ENCODE results near the gene OR52L1.
"Not testable (repeated sequence)": the region's sequence is repeated elsewhere in the genome, so short reads cannot be mapped to it uniquely, and the experiment has no call there.

The OR52L1 gene

GRCh38 chr11:5986885-5987284 is at the start of gene OR52L1:
Gene OR52L1, minus strand, starts transcription at chr11:5986985. Its CDS starts 55 bp downstream, at chr11:5986930.
- DNase-seq, result no peak

DNA sequence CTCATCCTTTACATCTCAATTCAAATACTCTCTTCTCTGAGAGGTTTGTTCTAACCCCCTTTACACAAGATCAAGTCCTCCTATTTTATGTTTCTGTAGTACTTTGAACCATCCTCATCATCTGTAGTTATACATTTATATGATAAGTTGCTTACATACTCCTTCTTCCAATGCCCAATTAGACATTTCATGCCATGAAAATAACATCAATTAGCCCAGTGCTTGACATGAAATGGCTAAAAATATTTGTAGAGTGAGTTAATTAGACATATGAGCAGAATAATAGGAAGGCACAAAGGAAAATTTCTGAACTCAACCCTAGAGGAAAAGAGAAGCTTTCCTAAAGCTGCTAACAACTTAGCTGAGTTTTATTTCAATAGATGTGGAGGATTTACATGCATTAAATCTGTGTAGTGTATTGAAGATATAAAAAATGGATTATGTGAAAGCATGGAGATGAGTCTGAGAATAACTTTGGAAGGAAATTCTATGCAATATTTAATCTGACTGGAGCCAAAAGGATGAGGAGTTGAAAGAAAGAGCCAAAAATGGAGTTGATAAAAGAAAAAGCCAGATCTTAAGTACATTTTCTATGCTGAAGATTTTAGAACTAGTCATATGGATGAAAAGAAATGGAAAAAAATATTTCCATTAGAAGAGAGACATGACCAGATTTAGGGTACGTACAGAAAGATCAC is 44.1 kb upstream of the OR52L1 start, which contains the start of gene OR56A1:
Gene OR56A1, minus strand, starts transcription at position 51 of the 698 bp plus-strand sequence. CDS start 3,066 bp downstream, outside the sequence.
- no peak for DNase-seq

- no peak for DNase-seq
Observed at GRCh38 chr11:6027501-6027900, 40.7 kb upstream of the OR52L1 start.

- DNase-seq, result no peak
Observed at GRCh38 chr11:6025056-6025455, 38.3 kb upstream of the OR52L1 start.

GRCh38 chr11:6022956-6023355 is 36.2 kb upstream of the OR52L1 start:
- DNase-seq, result no peak

GRCh38 chr11:6013042-6013441 is 26.3 kb upstream of the OR52L1 start:
- no peak for DNase-seq

DNA sequence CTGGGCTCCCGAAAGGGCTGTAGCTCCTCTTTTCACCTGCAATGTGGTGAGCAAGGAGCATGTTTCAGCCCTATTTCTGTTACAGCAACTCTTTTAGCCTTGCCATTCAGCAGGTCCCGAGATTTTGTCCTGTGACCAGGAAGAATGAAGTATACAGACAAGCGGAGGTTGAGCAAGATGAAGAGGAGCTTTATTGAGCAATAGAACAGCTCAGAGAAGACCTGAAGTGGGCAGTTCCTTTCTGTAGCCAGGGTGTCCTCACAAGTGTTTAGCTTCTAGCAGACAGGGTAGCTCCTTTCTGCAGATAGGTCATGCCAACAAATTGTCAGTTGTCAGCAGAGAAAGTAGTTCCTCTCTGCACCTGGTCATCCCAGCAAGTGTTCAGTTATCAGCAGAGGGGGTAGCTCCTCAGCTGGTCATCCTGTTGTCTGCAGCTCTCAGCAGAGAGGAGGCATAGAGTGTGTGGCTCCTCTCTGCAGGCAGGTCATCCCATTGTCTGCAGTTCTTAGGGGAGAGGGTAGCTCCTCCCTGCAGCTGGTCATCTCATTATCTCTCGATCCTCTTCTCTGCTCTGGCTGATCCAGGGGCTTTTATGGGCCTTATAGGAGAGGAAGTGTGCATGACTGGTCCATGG is 25.4 kb upstream of the OR52L1 start:
- no peak for DNase-seq

DNA sequence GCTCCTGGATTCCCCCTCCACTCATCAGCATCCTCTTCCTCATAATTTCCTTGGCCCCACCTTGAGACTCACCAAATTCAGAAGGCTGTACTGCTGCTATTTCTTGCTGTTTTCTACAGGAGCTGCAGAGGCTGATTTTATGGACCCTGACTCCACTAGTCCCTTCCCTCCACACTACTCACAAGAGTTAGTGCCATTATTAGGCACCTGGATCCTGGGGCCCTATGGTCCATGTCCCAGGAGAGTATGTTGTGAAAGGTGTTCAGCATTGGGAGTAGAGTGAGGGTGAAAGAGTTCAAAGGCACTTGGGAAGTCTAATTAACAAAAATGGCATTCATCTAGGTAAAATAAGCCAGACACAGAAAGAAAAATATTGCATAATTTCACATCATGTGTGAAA is 20.1 kb upstream of the OR52L1 start, which contains the start of gene OR56A4:
Gene OR56A4, minus strand, starts transcription at position 101 of the 400 bp plus-strand sequence. CDS start 3,954 bp downstream, outside the sequence.
- no peak for DNase-seq

GRCh38 chr11:6006395-6006794 is 19.6 kb upstream of the OR52L1 start:
- no peak for DNase-seq

- no peak for DNase-seq
Observed at GRCh38 chr11:6002202-6002699, 15.5 kb upstream of the OR52L1 start.

DNA sequence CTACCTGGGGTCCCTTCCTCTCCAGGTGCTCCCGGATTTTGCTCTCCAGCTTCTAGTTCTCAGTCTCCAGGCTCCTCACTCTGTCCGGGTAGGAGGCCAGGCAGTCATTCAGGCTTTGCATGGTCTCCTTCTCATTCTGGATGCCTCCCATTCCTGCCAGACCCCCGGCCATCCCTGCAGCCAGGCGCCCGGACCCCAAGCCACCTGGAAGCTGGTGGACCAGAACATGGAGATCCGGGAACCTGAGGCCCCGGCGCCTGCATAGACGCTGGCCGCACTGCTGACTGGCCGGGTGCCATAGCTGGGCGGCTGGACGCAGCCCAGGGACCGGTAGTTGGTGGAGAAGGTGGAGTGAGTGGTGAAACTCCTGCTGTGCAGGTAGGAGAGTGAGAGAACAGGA is 8.0 kb upstream of the OR52L1 start:
- DNase-seq, result no peak

DNA sequence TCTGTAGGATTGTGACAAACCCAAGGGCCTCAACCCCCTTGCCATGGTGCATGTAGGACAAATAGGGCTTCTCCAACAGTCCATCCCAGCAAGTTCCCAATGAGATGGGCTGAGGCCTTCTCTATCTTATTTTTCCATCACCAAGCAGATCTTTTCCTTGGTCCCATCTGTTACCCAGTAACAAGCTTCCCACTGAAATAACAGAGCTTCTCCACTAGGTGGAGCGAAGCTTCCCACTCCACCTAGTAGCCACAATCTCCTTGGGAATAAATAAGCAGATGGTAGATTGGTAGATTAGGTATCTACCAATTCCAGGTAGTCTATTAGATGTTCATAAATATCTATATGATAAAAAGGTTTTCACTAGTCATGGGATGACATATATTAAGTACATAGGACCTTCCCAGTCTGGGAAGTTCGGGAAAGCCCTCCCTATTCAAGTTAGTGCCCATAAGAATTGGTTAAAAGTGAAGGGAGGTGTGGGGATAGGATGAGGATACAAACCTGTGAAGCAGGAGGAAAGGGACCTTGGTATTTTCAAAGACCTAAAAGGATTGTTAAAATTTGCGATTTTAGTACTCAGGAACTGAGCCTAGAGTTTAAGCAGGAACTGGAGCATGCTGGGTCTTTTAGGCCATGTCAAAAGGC is 5.9 kb upstream of the OR52L1 start:
- DNase-seq, result no peak

- DNase-seq, result no peak
Observed at GRCh38 chr11:5992150-5992549, 5.4 kb upstream of the OR52L1 start.

- no peak for DNase-seq
Observed at GRCh38 chr11:5989203-5989602, 2.4 kb upstream of the OR52L1 start.

DNA sequence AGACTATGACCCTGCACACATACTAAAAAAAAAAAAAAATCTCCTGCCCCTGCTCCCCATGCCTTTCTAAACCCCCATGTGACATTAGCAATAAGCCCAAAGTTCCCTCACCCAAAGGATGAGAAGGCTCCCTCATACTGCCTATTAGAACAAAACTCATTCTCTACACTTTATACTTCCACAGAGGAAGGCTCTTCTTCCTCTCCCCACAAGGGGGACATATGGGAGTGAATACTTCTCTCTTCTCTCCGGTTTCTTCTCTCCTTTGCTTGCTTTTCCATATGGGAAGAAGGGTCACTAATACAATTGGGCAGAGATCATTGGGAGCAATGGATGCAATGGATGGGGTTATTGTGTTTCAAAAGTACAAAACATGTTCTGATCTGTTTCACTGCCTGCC is 3.3 kb downstream of the OR52L1 start:
- no peak for DNase-seq

GRCh38 chr11:5973530-5973929 is 13.3 kb downstream of the OR52L1 start:
- no peak for DNase-seq

GRCh38 chr11:5968394-5968793 is 18.4 kb downstream of the OR52L1 start, which contains the start of gene OR56A5:
Gene OR56A5, minus strand, starts transcription at chr11:5968494. Its CDS starts 0 bp downstream, at chr11:5968494.
- DNase-seq, result no peak

DNA sequence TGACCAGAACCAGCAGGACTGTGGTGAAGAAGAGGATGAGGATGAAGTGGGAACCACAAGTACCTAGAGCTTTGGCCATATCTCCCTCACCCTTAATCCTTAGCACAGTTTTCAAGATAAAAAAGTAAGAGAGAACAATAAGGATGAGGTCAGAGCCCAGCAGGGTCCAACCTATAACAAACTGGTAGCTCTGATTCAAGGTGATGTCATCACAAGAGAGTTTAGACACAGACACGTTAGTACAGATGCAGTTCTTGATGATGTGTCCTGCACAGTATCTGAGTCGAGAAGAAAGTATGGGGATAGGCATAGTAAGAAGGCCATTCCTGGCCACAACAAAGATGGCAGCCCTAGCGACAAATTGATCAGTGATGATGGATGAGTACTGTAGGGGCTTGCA is 19.1 kb downstream of the OR52L1 start:
- DNase-seq, result no peak

DNA sequence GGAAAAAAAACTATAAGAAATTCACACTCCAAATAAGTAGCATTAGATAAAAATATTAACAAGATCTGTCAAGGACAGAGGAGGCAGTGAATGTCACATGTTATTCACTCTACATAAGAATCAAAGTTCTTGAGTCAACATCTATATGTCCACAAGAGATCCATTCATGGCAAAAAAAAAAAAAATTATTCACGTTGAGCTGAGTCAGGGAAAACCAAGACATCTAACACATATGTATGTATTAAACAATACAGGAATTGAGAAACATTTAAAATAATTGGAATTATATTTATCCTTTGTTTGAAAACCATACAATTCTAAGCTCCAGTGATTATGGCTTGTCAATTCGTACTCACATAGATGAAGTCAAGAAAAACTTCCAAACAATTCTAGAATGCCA is 19.8 kb downstream of the OR52L1 start:
- no peak for DNase-seq

DNA sequence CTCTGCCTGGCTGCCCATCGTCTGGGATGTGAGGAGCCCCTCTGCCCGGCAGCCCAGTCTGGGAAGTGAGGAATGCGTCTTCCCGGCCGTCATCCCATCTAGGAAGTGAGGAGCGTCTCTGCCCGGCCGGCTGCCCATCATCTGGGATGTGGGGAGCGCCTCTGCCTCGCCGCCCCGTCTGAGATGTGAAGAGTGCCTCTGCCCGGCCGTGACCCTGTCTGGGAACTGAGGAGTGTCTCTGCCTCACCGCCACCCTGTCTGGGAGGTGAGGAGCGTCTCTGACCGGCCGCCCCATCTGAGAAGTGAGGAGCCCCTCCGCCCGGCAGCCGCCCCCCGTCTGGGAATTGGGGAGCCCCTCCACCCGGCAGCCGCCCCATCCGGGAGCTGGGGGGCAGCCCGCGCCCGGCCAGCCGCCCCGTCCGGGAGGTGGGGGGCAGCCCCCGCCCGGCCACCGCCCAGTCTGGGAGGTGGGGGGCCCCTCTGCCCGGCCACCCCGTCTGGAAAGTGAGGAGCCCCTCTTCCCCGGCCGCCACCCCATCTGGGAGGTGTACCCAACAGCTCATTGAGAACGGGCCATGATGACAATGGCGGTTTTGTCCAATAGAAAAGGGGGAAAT is 26.0 kb downstream of the OR52L1 start:
- not testable (repeated sequence) for DNase-seq

GRCh38 chr11:5955586-5955985 is 31.2 kb downstream of the OR52L1 start:
- DNase-seq, result no peak

DNA sequence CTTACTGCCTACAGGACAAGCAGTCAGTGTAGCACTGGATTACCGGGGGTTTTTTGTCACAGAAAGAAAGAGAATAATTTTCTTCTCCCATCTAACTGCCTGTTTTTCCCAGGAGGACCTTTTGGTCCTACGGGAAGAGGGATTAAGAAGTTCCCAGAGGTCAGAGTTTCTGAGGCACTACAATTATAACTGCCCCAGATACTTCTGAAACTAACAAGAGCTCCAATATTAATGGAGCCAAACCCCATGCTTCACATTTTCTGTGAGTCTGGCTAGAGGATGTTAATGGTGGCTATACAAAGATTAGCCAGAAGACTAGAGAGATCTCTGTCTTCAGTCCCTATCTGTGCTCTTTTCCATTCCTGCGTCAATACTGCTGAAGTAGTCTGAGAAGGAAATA is 44.8 kb downstream of the OR52L1 start, which contains the start of gene OR56A3:
Gene OR56A3, plus strand, starts transcription at position 301 of the 400 bp plus-strand sequence. CDS start 5,096 bp downstream, outside the sequence.
- DNase-seq, result no peak

DNA sequence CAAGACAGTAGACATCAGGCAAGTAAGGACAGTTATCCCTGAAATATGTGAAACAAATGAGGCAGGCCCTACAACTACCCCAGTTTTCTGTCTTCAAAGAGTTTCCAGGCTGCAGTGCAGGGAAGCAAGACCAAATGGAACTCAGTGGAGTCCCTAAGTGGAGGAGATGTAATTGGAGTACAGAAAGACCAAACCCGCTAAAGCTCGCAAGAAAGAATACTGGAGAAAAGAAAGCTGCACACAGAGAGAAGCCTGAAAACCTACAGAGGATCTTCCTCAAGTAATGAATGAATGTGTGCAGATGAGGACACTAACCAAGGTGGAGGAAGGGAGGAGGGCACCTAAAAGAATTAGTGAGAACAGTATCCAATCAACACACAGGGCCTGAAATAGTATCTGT is 46.0 kb downstream of the OR52L1 start:
- no peak for DNase-seq
